ENCODE data around the gene FOXO1. TPM values are rescaled to one million over a fixed set of nuclear protein-coding genes. Genes with fewer than 3 reads are reported as not detected.

Gene FOXO1
- total and polyA plus RNA-seq, 2 experiments from 2014 or later: 32.4 to 68.0 TPM

DNA sequence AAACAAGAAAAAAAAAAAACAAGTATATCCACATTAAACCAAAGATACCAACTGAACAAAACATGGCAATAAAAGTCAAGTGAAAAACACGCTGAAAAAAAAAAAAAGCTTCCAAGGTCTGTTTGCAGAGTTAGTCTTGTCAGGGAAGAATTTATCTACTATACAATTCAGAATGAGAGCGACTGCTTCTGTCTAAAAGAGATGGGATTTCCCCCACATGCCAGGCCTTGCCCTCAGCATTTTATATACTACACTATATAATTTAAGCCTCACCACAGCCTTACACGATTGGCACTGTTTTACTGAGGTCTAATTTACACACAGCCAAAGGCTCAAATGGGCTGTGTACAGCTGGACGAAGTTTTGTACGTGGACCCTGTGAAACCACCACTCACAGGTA is 67.3 kb downstream of the FOXO1 start:
- Histone ChIP-seq H4K20me1 (replicated peaks; ENCODE audit: insufficient read depth) (peaks cover 76% of the 10 kb centered on the region), H2AFZ (no peak overlapping the region), H3K36me3 (ENCODE audit: insufficient read depth) (no peaks in the 10 kb centered on the region), H3K27me3 (ENCODE audit: insufficient read depth) (no peaks in the 10 kb centered on the region), H3K27ac (ENCODE audit: low read depth) (peak overlapping the region; percentile 41; the same call in 1 of the 2 replicates), H3K9me2 (ENCODE audit: insufficient read depth) (no peaks in the 10 kb centered on the region), H3K4me2 (peak overlapping the region; percentile 53; the same call in 1 of the 2 replicates), H3K4me3 (no peak overlapping the region), H3F3A (replicated peaks; ENCODE audit: low read depth) (peaks cover 3% of the 10 kb centered on the region; the same call in 1 of the 2 replicates), H3K4me1 (ENCODE audit: insufficient read depth) (peaks cover 81% of the 10 kb centered on the region), H3K79me2 (replicated peaks; ENCODE audit: insufficient read depth) (peaks cover 100% of the 10 kb centered on the region)
- Mint-ChIP-seq H3K27ac (peak overlapping the region; percentile 22; the same call in 1 of the 2 replicates), H3K4me3 (no peak overlapping the region), H3K4me1 (peaks cover 80% of the 10 kb centered on the region), H3K27me3 (ENCODE audit: insufficient read depth, low read depth, poor library complexity) (peaks cover 7% of the 10 kb centered on the region), H3K9me3 (no peaks in the 10 kb centered on the region), H3K36me3 (ENCODE audit: low read depth) (no peaks in the 10 kb centered on the region; the same call in 2 of the 3 replicates)
- ATAC-seq (no peak), DNase-seq (ENCODE audit: low spot score) (no peak)
- TF ChIP-seq, protein P1, sequence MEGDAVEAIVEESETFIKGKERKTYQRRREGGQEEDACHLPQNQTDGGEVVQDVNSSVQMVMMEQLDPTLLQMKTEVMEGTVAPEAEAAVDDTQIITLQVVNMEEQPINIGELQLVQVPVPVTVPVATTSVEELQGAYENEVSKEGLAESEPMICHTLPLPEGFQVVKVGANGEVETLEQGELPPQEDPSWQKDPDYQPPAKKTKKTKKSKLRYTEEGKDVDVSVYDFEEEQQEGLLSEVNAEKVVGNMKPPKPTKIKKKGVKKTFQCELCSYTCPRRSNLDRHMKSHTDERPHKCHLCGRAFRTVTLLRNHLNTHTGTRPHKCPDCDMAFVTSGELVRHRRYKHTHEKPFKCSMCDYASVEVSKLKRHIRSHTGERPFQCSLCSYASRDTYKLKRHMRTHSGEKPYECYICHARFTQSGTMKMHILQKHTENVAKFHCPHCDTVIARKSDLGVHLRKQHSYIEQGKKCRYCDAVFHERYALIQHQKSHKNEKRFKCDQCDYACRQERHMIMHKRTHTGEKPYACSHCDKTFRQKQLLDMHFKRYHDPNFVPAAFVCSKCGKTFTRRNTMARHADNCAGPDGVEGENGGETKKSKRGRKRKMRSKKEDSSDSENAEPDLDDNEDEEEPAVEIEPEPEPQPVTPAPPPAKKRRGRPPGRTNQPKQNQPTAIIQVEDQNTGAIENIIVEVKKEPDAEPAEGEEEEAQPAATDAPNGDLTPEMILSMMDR (conservative IDR thresholded peaks at IDR 0.05; ENCODE audit: low read depth in 2 of 2): no peak

DNA sequence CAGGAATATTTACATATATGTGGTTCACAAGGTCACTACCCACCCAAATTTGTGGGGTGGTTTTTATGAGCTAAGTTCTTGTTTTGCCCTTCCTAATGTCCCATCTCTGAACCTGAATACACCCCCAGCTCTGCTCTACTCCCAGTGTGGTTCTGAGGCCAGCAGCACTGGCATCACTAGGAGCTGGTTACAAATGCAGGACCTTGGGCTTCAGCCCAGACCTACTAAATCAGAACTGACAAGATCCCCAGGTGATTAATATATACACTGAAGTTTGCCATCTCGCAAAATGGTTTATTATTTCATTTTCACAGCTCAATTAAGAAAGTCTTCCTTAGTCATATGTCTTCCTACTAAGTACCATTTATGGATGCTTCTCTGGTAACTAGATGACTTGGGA is 67.9 kb downstream of the FOXO1 start:
- H3K4me3 Mint-ChIP-seq: no peak overlapping the region; the same call in 2 of the 3 replicates
- H3K4me1 Mint-ChIP-seq: peaks cover 82% of the 10 kb centered on the region
- Histone ChIP-seq H3K4me2 (peak overlapping the region; percentile 53; the same call in 1 of the 2 replicates), H3K36me3 (ENCODE audit: insufficient read depth) (no peaks in the 10 kb centered on the region), H3K9me2 (ENCODE audit: insufficient read depth) (no peaks in the 10 kb centered on the region), H3K79me2 (replicated peaks; ENCODE audit: insufficient read depth) (peaks cover 100% of the 10 kb centered on the region), H3K27me3 (ENCODE audit: insufficient read depth) (no peaks in the 10 kb centered on the region), H4K20me1 (replicated peaks; ENCODE audit: insufficient read depth) (peaks cover 75% of the 10 kb centered on the region), H3K4me1 (ENCODE audit: insufficient read depth) (peaks cover 84% of the 10 kb centered on the region), H3K4me3 (no peak overlapping the region), H3K27ac (ENCODE audit: low read depth) (no peak overlapping the region), H2AFZ (no peak overlapping the region), H3F3A (replicated peaks; ENCODE audit: low read depth) (peaks cover 3% of the 10 kb centered on the region; the same call in 1 of the 2 replicates)
- peaks cover 7% of the 10 kb centered on the region for H3K27me3 Mint-ChIP-seq (ENCODE audit: insufficient read depth, low read depth, poor library complexity)
- DNase-seq (ENCODE audit: low spot score) (no peak), ATAC-seq (peak; percentile 18; the same call in 2 of the 3 replicates)
- no peaks in the 10 kb centered on the region; the same call in 2 of the 3 replicates for H3K36me3 Mint-ChIP-seq (ENCODE audit: low read depth)
- TF ChIP-seq ZNF331 (CRISPR knock-in tag; IDR thresholded peaks at IDR 0.05; ENCODE audit: low read depth): no peak
- H3K9me3 Mint-ChIP-seq: no peaks in the 10 kb centered on the region
- 0 out of 2 replicates have a peak overlapping the region, but pooled peaks have one; percentile 66 for H3K27ac Mint-ChIP-seq

DNA sequence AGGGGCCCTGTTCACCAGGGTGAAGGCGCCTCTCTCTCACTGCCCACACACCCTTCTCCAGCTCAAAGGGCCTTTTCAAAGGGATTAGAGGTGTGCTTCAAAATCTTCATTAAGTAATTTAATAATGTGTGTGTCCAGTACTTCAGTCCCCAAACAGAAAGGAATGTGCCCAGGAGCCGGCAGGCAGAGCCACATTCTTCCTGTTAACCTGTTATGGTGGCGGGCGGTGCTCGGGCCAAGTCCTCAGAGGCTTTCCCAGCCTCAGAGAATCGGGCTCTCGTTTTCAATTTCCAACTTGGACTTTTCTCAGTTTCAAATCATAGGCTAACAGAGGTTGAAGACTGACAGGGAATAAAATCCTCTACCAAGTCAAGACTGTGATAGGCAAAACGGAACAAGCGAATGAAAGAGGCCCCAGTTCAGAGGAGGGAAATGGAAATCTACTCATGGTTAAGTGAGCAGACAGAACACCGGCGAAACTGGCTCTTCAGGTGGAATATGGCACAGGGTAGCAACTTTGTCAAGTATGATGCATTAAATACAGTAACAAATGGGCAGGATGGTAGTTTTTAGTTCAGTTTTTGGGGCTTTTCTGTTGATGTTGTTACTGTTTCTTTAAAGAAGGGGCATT is 68.6 kb downstream of the FOXO1 start:
- no peaks in the 10 kb centered on the region; the same call in 2 of the 3 replicates for H3K36me3 Mint-ChIP-seq (ENCODE audit: low read depth)
- H3K9me3 Mint-ChIP-seq: no peaks in the 10 kb centered on the region
- ATAC-seq: peak; percentile 64
- no peaks in the 10 kb centered on the region for H3K9me2 ChIP-seq (ENCODE audit: insufficient read depth)
- peaks cover 7% of the 10 kb centered on the region for H3K27me3 Mint-ChIP-seq (ENCODE audit: insufficient read depth, low read depth, poor library complexity)
- H3K4me3 ChIP-seq: no peak overlapping the region
- H2AFZ ChIP-seq: no peak overlapping the region
- H3K4me1 Mint-ChIP-seq: peaks cover 79% of the 10 kb centered on the region
- peaks cover 81% of the 10 kb centered on the region for H3K4me1 ChIP-seq (ENCODE audit: insufficient read depth)
- peak overlapping the region; percentile 72 for H3K27ac ChIP-seq (ENCODE audit: low read depth)
- H3K4me2 ChIP-seq: peak overlapping the region; percentile 14; the same call in 1 of the 2 replicates
- peaks cover 100% of the 10 kb centered on the region for H3K79me2 ChIP-seq (replicated peaks; ENCODE audit: insufficient read depth)
- no peaks in the 10 kb centered on the region for H3K36me3 ChIP-seq (ENCODE audit: insufficient read depth)
- no peaks in the 10 kb centered on the region for H3K27me3 ChIP-seq (ENCODE audit: insufficient read depth)
- H3K27ac Mint-ChIP-seq: peak overlapping the region; percentile 76
- peaks cover 3% of the 10 kb centered on the region; the same call in 1 of the 2 replicates for H3F3A ChIP-seq (replicated peaks; ENCODE audit: low read depth)
- peak; percentile 43 for DNase-seq (ENCODE audit: low spot score)
- H4K20me1 ChIP-seq (replicated peaks; ENCODE audit: insufficient read depth): peaks cover 76% of the 10 kb centered on the region
- H3K4me3 Mint-ChIP-seq: no peak overlapping the region
- TF ChIP-seq, protein P2, sequence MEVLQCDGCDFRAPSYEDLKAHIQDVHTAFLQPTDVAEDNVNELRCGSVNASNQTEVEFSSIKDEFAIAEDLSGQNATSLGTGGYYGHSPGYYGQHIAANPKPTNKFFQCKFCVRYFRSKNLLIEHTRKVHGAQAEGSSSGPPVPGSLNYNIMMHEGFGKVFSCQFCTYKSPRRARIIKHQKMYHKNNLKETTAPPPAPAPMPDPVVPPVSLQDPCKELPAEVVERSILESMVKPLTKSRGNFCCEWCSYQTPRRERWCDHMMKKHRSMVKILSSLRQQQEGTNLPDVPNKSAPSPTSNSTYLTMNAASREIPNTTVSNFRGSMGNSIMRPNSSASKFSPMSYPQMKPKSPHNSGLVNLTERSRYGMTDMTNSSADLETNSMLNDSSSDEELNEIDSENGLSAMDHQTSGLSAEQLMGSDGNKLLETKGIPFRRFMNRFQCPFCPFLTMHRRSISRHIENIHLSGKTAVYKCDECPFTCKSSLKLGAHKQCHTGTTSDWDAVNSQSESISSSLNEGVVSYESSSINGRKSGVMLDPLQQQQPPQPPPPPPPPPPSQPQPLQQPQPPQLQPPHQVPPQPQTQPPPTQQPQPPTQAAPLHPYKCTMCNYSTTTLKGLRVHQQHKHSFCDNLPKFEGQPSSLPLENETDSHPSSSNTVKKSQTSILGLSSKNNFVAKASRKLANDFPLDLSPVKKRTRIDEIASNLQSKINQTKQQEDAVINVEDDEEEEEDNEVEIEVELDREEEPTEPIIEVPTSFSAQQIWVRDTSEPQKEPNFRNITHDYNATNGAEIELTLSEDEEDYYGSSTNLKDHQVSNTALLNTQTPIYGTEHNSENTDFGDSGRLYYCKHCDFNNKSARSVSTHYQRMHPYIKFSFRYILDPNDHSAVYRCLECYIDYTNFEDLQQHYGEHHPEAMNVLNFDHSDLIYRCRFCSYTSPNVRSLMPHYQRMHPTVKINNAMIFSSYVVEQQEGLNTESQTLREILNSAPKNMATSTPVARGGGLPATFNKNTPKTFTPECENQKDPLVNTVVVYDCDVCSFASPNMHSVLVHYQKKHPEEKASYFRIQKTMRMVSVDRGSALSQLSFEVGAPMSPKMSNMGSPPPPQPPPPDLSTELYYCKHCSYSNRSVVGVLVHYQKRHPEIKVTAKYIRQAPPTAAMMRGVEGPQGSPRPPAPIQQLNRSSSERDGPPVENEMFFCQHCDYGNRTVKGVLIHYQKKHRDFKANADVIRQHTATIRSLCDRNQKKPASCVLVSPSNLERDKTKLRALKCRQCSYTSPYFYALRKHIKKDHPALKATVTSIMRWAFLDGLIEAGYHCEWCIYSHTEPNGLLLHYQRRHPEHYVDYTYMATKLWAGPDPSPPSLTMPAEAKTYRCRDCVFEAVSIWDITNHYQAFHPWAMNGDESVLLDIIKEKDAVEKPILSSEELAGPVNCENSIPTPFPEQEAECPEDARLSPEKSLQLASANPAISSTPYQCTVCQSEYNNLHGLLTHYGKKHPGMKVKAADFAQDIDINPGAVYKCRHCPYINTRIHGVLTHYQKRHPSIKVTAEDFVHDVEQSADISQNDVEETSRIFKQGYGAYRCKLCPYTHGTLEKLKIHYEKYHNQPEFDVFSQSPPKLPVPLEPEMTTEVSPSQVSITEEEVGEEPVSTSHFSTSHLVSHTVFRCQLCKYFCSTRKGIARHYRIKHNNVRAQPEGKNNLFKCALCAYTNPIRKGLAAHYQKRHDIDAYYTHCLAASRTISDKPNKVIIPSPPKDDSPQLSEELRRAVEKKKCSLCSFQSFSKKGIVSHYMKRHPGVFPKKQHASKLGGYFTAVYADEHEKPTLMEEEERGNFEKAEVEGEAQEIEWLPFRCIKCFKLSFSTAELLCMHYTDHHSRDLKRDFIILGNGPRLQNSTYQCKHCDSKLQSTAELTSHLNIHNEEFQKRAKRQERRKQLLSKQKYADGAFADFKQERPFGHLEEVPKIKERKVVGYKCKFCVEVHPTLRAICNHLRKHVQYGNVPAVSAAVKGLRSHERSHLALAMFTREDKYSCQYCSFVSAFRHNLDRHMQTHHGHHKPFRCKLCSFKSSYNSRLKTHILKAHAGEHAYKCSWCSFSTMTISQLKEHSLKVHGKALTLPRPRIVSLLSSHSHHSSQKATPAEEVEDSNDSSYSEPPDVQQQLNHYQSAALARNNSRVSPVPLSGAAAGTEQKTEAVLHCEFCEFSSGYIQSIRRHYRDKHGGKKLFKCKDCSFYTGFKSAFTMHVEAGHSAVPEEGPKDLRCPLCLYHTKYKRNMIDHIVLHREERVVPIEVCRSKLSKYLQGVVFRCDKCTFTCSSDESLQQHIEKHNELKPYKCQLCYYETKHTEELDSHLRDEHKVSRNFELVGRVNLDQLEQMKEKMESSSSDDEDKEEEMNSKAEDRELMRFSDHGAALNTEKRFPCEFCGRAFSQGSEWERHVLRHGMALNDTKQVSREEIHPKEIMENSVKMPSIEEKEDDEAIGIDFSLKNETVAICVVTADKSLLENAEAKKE (CRISPR knock-in tag; IDR thresholded peaks at IDR 0.05): no peak
- TF ChIP-seq EZH2 (IDR thresholded peaks at IDR 0.05; ENCODE audit: low read depth, unreplicated experiment) (no peak), NANOG (IDR thresholded peaks at IDR 0.05; ENCODE audit: borderline replicate concordance) (no peak)
